Endothelial cell of umbilical vein (primary cell): ENCODE results near the gene ZNF256. TPM values are rescaled to one million over a fixed set of nuclear protein-coding genes. Genes with fewer than 3 reads are reported as not detected.

ENCODE experiments used
- BruUV-seq: library from RNA; stranded (reverse); fragments of 400-500 nt; replicated peaks from 2 replicates; lab custom pipeline; 2021; lab: Mats Ljungman, UMichigan
- CTCF ChIA-PET: fragments of 300-600, 350-600 bp; sonication (Branson Sonifier 250); formaldehyde crosslinking; loops from one replicate; lab custom pipeline; 2021; ENCODE audit warnings: antibody characterized with exemption, inconsistent platforms; lab: Charles Lee
- POLR2A ChIA-PET: fragments of 300-600, 350-600 bp; sonication (Branson Sonifier 250); formaldehyde crosslinking; loops from one replicate; lab custom pipeline; 2021; ENCODE audit warnings: antibody characterized with exemption, inconsistent platforms; lab: Charles Lee
- DNase-seq: peaks from one replicate; pipeline ENCODE4 v3.0.0-alpha.2; 2011; ENCODE audit warnings: low read depth, low spot score
- FAIRE-seq: peaks from 2 replicates; lab custom pipeline; 2011; peaks lifted over from hg19 to GRCh38; lab: Jason Lieb, UNC
- H2AFZ ChIP-seq: 2 replicates; pipeline ENCODE4 v1.6.0; 2012; ENCODE audit warnings: low read depth, low read length, control low read depth, inconsistent platforms
- H3K27ac ChIP-seq: 2 replicates; pipeline ENCODE4 v1.5.1; 2011; ENCODE audit warnings: low read depth, mild to moderate bottlenecking, control low read depth, low read length, moderate library complexity; ENCODE audit not compliant: insufficient read depth
- H3K27me3 ChIP-seq, 2 experiments: 2 replicates each; pipeline versions ENCODE4 v1.6.0 to v1.6.1; 2011; ENCODE audit warnings: low read length in 2 of 2, mixed read lengths in 1 of 2; ENCODE audit not compliant: control insufficient read depth in 2 of 2, insufficient read depth in 2 of 2
- H3K36me3 ChIP-seq, 2 experiments: 2 replicates in 1 of 2; 3 replicates in 1 of 2; pipeline ENCODE4 v1.5.1; 2011; ENCODE audit warnings: low read length in 2 of 2, mild to moderate bottlenecking in 1 of 2, moderate library complexity in 1 of 2; ENCODE audit not compliant: control insufficient read depth in 2 of 2, insufficient read depth in 2 of 2; ENCODE audit errors: extremely low read depth in 1 of 2
- H3K4me1 ChIP-seq: 3 replicates; pipeline ENCODE4 v1.5.1; 2011; ENCODE audit warnings: mild to moderate bottlenecking, low read length; ENCODE audit not compliant: control insufficient read depth, insufficient read depth; ENCODE audit errors: extremely low read depth
- H3K4me2 ChIP-seq: 2 replicates; pipeline ENCODE4 v1.6.1; 2011; ENCODE audit warnings: low read length, control low read depth, mixed read lengths; ENCODE audit not compliant: insufficient read depth
- H3K4me3 ChIP-seq, 3 experiments: fragments of 200-600 bp in 1 of 3; sonication (generic), shearing (Covaris generic) in 1 of 3; replicated peaks in 1 of 3; 2 replicates each; pipeline ENCODE4 v1.5.1; 2011 to 2016; ENCODE audit warnings: control low read depth in 3 of 3, low read length in 3 of 3, mild to moderate bottlenecking in 2 of 3, inconsistent platforms in 1 of 3, low read depth in 1 of 3, moderate library complexity in 1 of 3; ENCODE audit not compliant: insufficient read depth in 1 of 3
- H3K79me2 ChIP-seq: 2 replicates; pipeline ENCODE4 v1.6.0; 2012; ENCODE audit warnings: low read length, inconsistent platforms; ENCODE audit not compliant: control insufficient read depth, insufficient read depth
- H3K9ac ChIP-seq: replicated peaks from 2 replicates; pipeline ENCODE3; 2011; ENCODE audit warnings: low read length, control low read depth; ENCODE audit not compliant: insufficient read depth; ENCODE audit errors: extremely low read depth
- H3K9me1 ChIP-seq: replicated peaks from 3 replicates; pipeline ENCODE4 v1.6.0; 2011; ENCODE audit warnings: mild to moderate bottlenecking, low read length; ENCODE audit not compliant: control insufficient read depth, insufficient read depth; ENCODE audit errors: extremely low read depth
- H3K9me3 ChIP-seq: replicated peaks from 2 replicates; pipeline ENCODE4 v1.5.1; 2012; ENCODE audit warnings: low read length, inconsistent platforms; ENCODE audit not compliant: control insufficient read depth, insufficient read depth
- H4K20me1 ChIP-seq: replicated peaks from 2 replicates; pipeline ENCODE3; 2011; ENCODE audit warnings: mild to moderate bottlenecking, low read length; ENCODE audit not compliant: control insufficient read depth, insufficient read depth; ENCODE audit errors: extremely low read depth
- CTCF ChIP-seq, 2 donors: IDR thresholded peaks; 1 replicate in 1 of 2; 2 replicates in 1 of 2; pipeline ENCODE4 v1.5.1; 2011; ENCODE audit warnings: low read length in 2 of 2, mild to moderate bottlenecking in 2 of 2, moderate library complexity in 2 of 2, control low read depth in 1 of 2, inconsistent platforms in 1 of 2, low read depth in 1 of 2; ENCODE audit not compliant: insufficient read depth in 1 of 2; ENCODE audit errors: extremely low read depth in 1 of 2
- FOS ChIP-seq: IDR thresholded peaks from 2 replicates; pipeline ENCODE4 v1.6.1; 2011; ENCODE audit warnings: mild to moderate bottlenecking, low read length, moderate library complexity, borderline replicate concordance; ENCODE audit not compliant: insufficient read depth
- JUN ChIP-seq: IDR thresholded peaks from 2 replicates; pipeline ENCODE4 v1.6.1; 2011; ENCODE audit warnings: borderline replicate concordance, low read depth; ENCODE audit not compliant: insufficient read length, insufficient read depth
- MAX ChIP-seq: IDR thresholded peaks from 2 replicates; pipeline ENCODE4 v1.6.1; 2011; ENCODE audit not compliant: insufficient read depth, insufficient read length
- MYC ChIP-seq: IDR thresholded peaks from one replicate; pipeline ENCODE4 v1.6.1; 2011; ENCODE audit warnings: mild to moderate bottlenecking, low read depth, low read length
- POLR2A ChIP-seq: IDR thresholded peaks from 2 replicates; pipeline ENCODE4 v1.6.1; 2012; ENCODE audit warnings: low read depth, mild to moderate bottlenecking, control low read depth, low read length
- POLR2AphosphoS5 ChIP-seq: IDR thresholded peaks from 2 replicates; pipeline ENCODE4 v1.6.1; 2012; ENCODE audit warnings: low read depth, mild to moderate bottlenecking, control low read depth, low read length, moderate library complexity; ENCODE audit not compliant: insufficient read depth
- dilution Hi-C: fragments of 300-500 bp; cut with MboI; formaldehyde crosslinking; loops from one replicate; pipeline ENCODE4 v1.15.0; 2019; ENCODE audit warnings: low sequenced_read_pairs; ENCODE audit not compliant: extremely low pct_ligation_motif_present
- intact Hi-C: fragments of 100-400 bp; cut with micrococcal nuclease; formaldehyde crosslinking; loops from one replicate; pipeline ENCODE4 v1.10.0; 2022
- polyA plus RNA-seq, 4 experiments: library from polyadenylated mRNA; depleted of rRNA in 3 of 4; stranded (reverse) in 3 of 4; unstranded in 1 of 4; fragments of >200 nt; gene quantifications; 2 replicates each; pipeline versions ENCODE4 v1.2.1 to v1.2.3, GENCODE V29; 2011 to 2012; ENCODE audit warnings: missing spikeins in 1 of 4
- total RNA-seq: library from RNA; stranded (reverse); gene quantifications from 2 replicates; pipeline ENCODE4 v1.2.3, GENCODE V29; 2021

ZNF256 gene
- total and polyA plus RNA-seq, 2 donors (not counting 3 experiments of a cell fraction or from before 2014, with no cell fraction given): 1.9 to 4.0 TPM

GRCh38 chr19:57964761-57965160, 17.3 kb upstream of the ZNF256 start:
- FAIRE-seq: no peak
- ChIA-PET CTCF (no interaction called here), POLR2A (no interaction called here)
- Histone ChIP-seq H3K9me3 (peaks cover 4% of the 10 kb centered on the region), H3K27ac (no peak overlapping the region), H3K4me3 (no peak overlapping the region), H3K27me3 (no peaks in the 10 kb centered on the region), H3K9ac (no peak overlapping the region), H3K79me2 (no peaks in the 10 kb centered on the region), H3K4me2 (no peak overlapping the region), H2AFZ (no peak overlapping the region), H3K36me3 (no peaks in the 10 kb centered on the region), H3K4me1 (no peaks in the 10 kb centered on the region), H3K9me1 (no peaks in the 10 kb centered on the region), H4K20me1 (no peaks in the 10 kb centered on the region)
- no TSS peak for BruUV-seq
- dilution Hi-C loops (no loop called here), intact Hi-C loops (no loop called here)
- TF ChIP-seq CTCF (IDR thresholded peaks at IDR 0.05; ENCODE audit: extremely low read depth in 1 of 2, insufficient read depth in 1 of 2, low read depth in 1 of 2, low read length in 2 of 2) (no peak), FOS (no peak)
- DNase-seq: no peak

- dilution Hi-C loops: no loop called here
- intact Hi-C loops: no loop called here
- no peak overlapping the region for H3K4me3 ChIP-seq
- no peaks in the 10 kb centered on the region for H4K20me1 ChIP-seq
- H3K36me3 ChIP-seq: no peaks in the 10 kb centered on the region
- POLR2A ChIA-PET: no interaction called here
- no peak for DNase-seq
- peaks cover 2% of the 10 kb centered on the region for H3K9me3 ChIP-seq
- no peak overlapping the region for H3K9ac ChIP-seq
- no peak overlapping the region for H3K27ac ChIP-seq
- H3K9me1 ChIP-seq: no peaks in the 10 kb centered on the region
- H3K79me2 ChIP-seq: no peaks in the 10 kb centered on the region
- H2AFZ ChIP-seq: no peak overlapping the region
- CTCF ChIA-PET: no interaction called here
- H3K4me1 ChIP-seq: no peaks in the 10 kb centered on the region
- no peaks in the 10 kb centered on the region for H3K27me3 ChIP-seq
- H3K4me2 ChIP-seq: no peak overlapping the region
- TF ChIP-seq CTCF (IDR thresholded peaks at IDR 0.05; ENCODE audit: extremely low read depth in 1 of 2, insufficient read depth in 1 of 2, low read depth in 1 of 2, low read length in 2 of 2): no peak
- no peak for TF ChIP-seq JUN
- TF ChIP-seq POLR2AphosphoS5: no peak
- no peak for TF ChIP-seq FOS
- TF ChIP-seq MYC: no peak
- no peak for TF ChIP-seq POLR2A
- no peak for TF ChIP-seq MAX
- no peak for FAIRE-seq
- no TSS peak for BruUV-seq
Measured at GRCh38 chr19:57961785-57962184, 14.3 kb upstream of the ZNF256 start.
